Middle frontal gyrus (tissue), 1 donor: Measurements from ENCODE around the gene SPATC1L.

Experiments
- DNase-seq: peaks from one replicate; pipeline ENCODE4 v3.0.0-alpha.2; 2015; ENCODE audit warnings: low spot score; ENCODE audit errors: extremely low spot score

The SPATC1L gene

GRCh38 chr21:46136739-46137349 is 47.4 kb downstream of the SPATC1L start:
- no peak for DNase-seq

- no peak for DNase-seq
These were observed 48.4 kb downstream of the SPATC1L start for GRCh38 chr21:46135782-46136395.

GRCh38 chr21:46131838-46132651 is 52.2 kb downstream of the SPATC1L start:
- DNase-seq = no peak

GRCh38 chr21:46131588-46131837 is 52.7 kb downstream of the SPATC1L start:
- DNase-seq = no peak

- no peak for DNase-seq
These were observed 53.2 kb downstream of the SPATC1L start for GRCh38 chr21:46130831-46131587.

- no peak for DNase-seq
These were observed 54.2 kb downstream of the SPATC1L start for GRCh38 chr21:46129846-46130651.

GRCh38 chr21:46128933-46129571 is 55.2 kb downstream of the SPATC1L start:
- DNase-seq = no peak

- DNase-seq = no peak
These were observed 55.9 kb downstream of the SPATC1L start for GRCh38 chr21:46128106-46128932.

GRCh38 chr21:46127239-46128105 is 56.8 kb downstream of the SPATC1L start:
- no peak for DNase-seq

GRCh38 chr21:46126309-46127238 is 57.7 kb downstream of the SPATC1L start:
- DNase-seq = no peak

- DNase-seq = no peak
These were observed 58.4 kb downstream of the SPATC1L start for GRCh38 chr21:46125846-46126301.

GRCh38 chr21:46124926-46125845 is 59.1 kb downstream of the SPATC1L start:
- DNase-seq = no peak

- no peak for DNase-seq
These were observed 60.0 kb downstream of the SPATC1L start for GRCh38 chr21:46124083-46124925.

GRCh38 chr21:46122758-46123683 is 61.2 kb downstream of the SPATC1L start:
- no peak for DNase-seq
